Gastroesophageal sphincter (tissue), 3 donors: Measurements from ENCODE around the gene FLCN.

Experiments used
- CTCF ChIP-seq, 4 experiments: fragments of 200-600 bp in 2 of 4; fragments of 450-650 bp in 2 of 4; sonication (generic) in 1 of 4; IDR thresholded peaks; one replicate each; pipeline ENCODE4 v1.5.1; 2017 to 2019; ENCODE audit warnings: antibody characterized with exemption in 4 of 4, mild to moderate bottlenecking in 2 of 4, moderate library complexity in 2 of 4
- EP300 ChIP-seq: sonication (generic); formaldehyde crosslinking; IDR thresholded peaks from one replicate; pipeline ENCODE4 v1.6.1; 2017; ENCODE audit warnings: antibody characterized with exemption, mild to moderate bottlenecking
- POLR2A ChIP-seq, 2 donors: fragments of 450-650 bp; IDR thresholded peaks; one replicate each; pipeline ENCODE4 v1.6.1; 2017; ENCODE audit warnings: antibody characterized with exemption in 2 of 2, mild to moderate bottlenecking in 2 of 2, moderate library complexity in 1 of 2
- POLR2AphosphoS5 ChIP-seq: sonication (generic); formaldehyde crosslinking; IDR thresholded peaks from one replicate; pipeline ENCODE4 v1.6.1; 2017; ENCODE audit warnings: antibody characterized with exemption

GRCh38 chr17:17201907-17202306 lies 35.1 kb downstream of the FLCN start:
- TF ChIP-seq CTCF (IDR thresholded peaks at IDR 0.05) (no peak), POLR2A (IDR thresholded peaks at IDR 0.05) (no peak), EP300 (no peak), POLR2AphosphoS5 (peak; percentile 74)
